ENCODE measurements around the gene SMARCD2. TPM values are rescaled to one million over a fixed set of nuclear protein-coding genes. Genes with fewer than 3 reads are reported as not detected.

The SMARCD2 gene
- total RNA-seq, 1 donor from 2014 or later, result 80.7 TPM

DNA sequence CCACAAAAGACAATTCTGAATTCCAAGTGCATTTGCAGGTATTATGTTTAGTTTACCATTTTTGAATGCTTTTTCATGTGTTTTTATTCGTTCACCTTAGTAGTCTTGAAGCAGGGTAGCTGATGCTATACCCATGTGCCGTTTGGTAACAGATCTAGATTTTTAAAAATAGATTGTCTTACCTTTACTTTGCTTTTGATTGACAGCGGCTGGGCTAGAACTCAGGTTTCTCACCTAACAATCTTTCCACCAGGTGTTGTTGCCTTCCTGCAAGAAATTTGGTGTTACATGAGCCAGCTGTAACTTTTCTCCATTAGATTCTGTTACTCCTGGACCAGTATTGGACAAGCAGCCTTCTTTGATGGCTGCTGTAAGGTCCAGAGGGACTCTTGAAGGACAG, 13.5 kb downstream of the SMARCD2 start:
- H3K9me3 ChIP-seq (ENCODE audit: low read depth), result no peaks in the 10 kb centered on the region
- Mint-ChIP-seq H3K27me3 (ENCODE audit: insufficient read depth, low read depth) (peaks cover 11% of the 10 kb centered on the region), H3K4me1 (peaks cover 22% of the 10 kb centered on the region), H3K27ac (no peak overlapping the region), H3K9me3 (no peaks in the 10 kb centered on the region), H3K4me3 (peak overlapping the region; percentile 71), H3K36me3 (peaks cover 41% of the 10 kb centered on the region)
- H3K27me3 ChIP-seq, result no peaks in the 10 kb centered on the region
- H3K4me3 ChIP-seq, result peak overlapping the region; percentile 78
- peaks cover 5% of the 10 kb centered on the region for H3K36me3 ChIP-seq
- peaks cover 11% of the 10 kb centered on the region for H3K4me1 ChIP-seq
- no peak overlapping the region for H3K9ac ChIP-seq
- peak overlapping the region; percentile 96 for H3K4me2 ChIP-seq
- H4K20me1 ChIP-seq (ENCODE audit: low read depth), result no peaks in the 10 kb centered on the region
- H3K27ac ChIP-seq, result no peak overlapping the region
- H3K79me2 ChIP-seq (ENCODE audit: low read depth), result peaks cover 43% of the 10 kb centered on the region
- peaks cover 11% of the 10 kb centered on the region for H3F3A ChIP-seq (ENCODE audit: low read depth)
- no peak for DNase-seq (ENCODE audit: low spot score)
- TF ChIP-seq CTCF (IDR thresholded peaks at IDR 0.05) (no peak), EZH2phosphoT487 (IDR thresholded peaks at IDR 0.05) (no peak), EZH2 (IDR thresholded peaks at IDR 0.05) (no peak)
- no peak overlapping the region for H2AFZ ChIP-seq (replicated peaks)

GRCh38 chr17:63827801-63828221, 14.7 kb downstream of the SMARCD2 start:
- Histone ChIP-seq H2AFZ (replicated peaks) (no peak overlapping the region), H3K4me1 (peaks cover 11% of the 10 kb centered on the region), H3K4me3 (peak overlapping the region; percentile 78), H3K36me3 (peaks cover 5% of the 10 kb centered on the region), H3K9ac (peak overlapping the region; percentile 92), H3F3A (ENCODE audit: low read depth) (peaks cover 11% of the 10 kb centered on the region), H3K4me2 (peak overlapping the region; percentile 96), H3K79me2 (ENCODE audit: low read depth) (peaks cover 43% of the 10 kb centered on the region), H4K20me1 (ENCODE audit: low read depth) (no peaks in the 10 kb centered on the region), H3K27me3 (no peaks in the 10 kb centered on the region), H3K9me3 (ENCODE audit: low read depth) (no peaks in the 10 kb centered on the region), H3K27ac (no peak overlapping the region)
- no peak for DNase-seq (ENCODE audit: low spot score)
- Mint-ChIP-seq H3K4me3 (peak overlapping the region; percentile 99), H3K27me3 (ENCODE audit: insufficient read depth, low read depth) (peaks cover 11% of the 10 kb centered on the region), H3K9me3 (no peaks in the 10 kb centered on the region), H3K36me3 (peaks cover 42% of the 10 kb centered on the region), H3K27ac (peak overlapping the region; percentile 100), H3K4me1 (peaks cover 22% of the 10 kb centered on the region)
- TF ChIP-seq CTCF (IDR thresholded peaks at IDR 0.05), result no peak
- no peak for TF ChIP-seq EZH2phosphoT487 (IDR thresholded peaks at IDR 0.05)
- no peak for TF ChIP-seq EZH2 (IDR thresholded peaks at IDR 0.05)

GRCh38 chr17:63827002-63827800, 15.3 kb downstream of the SMARCD2 start, which contains the start of the genes FTSJ3 and PSMC5:
Gene FTSJ3 (minus strand): TSS chr17:63827663. CDS start chr17:63826902, 761 bp downstream.
Gene PSMC5 (plus strand): TSS chr17:63827431. CDS start chr17:63827491, 60 bp downstream.
- Histone ChIP-seq H3F3A (ENCODE audit: low read depth) (peaks cover 4% of the 10 kb centered on the region), H3K4me1 (peaks cover 11% of the 10 kb centered on the region), H3K9ac (peak within 1 kb of the TSS; percentile 92), H3K27me3 (no peaks in the 10 kb centered on the region), H2AFZ (replicated peaks) (peak within 1 kb of the TSS; percentile 98), H4K20me1 (ENCODE audit: low read depth) (no peaks in the 10 kb centered on the region), H3K36me3 (peaks cover 7% of the 10 kb centered on the region), H3K27ac (peak within 1 kb of the TSS; percentile 95), H3K4me2 (peak within 1 kb of the TSS; percentile 96), H3K4me3 (peak within 1 kb of the TSS; percentile 78), H3K79me2 (ENCODE audit: low read depth) (peaks cover 43% of the 10 kb centered on the region), H3K9me3 (ENCODE audit: low read depth) (no peaks in the 10 kb centered on the region)
- Mint-ChIP-seq H3K9me3 (no peaks in the 10 kb centered on the region), H3K4me1 (peaks cover 22% of the 10 kb centered on the region), H3K27me3 (ENCODE audit: insufficient read depth, low read depth) (peaks cover 8% of the 10 kb centered on the region), H3K4me3 (peak within 1 kb of the TSS; percentile 99), H3K36me3 (peaks cover 41% of the 10 kb centered on the region), H3K27ac (peak within 1 kb of the TSS; percentile 100)
- peak; percentile 96 for DNase-seq (ENCODE audit: low spot score)
- TF ChIP-seq CTCF (IDR thresholded peaks at IDR 0.05) (peak; percentile 61), EZH2 (IDR thresholded peaks at IDR 0.05) (no peak), EZH2phosphoT487 (IDR thresholded peaks at IDR 0.05) (no peak)
